GM19099 (cell line): ENCODE results near the gene HIVEP3.

ENCODE experiments used
- POLR2A ChIP-seq: IDR thresholded peaks from 3 replicates; pipeline ENCODE4 v1.6.1; 2011; ENCODE audit warnings: low read depth; ENCODE audit not compliant: insufficient read length; ENCODE audit errors: extremely low read depth

Gene HIVEP3

GRCh38 chr1:41641475-41641814 is 277.3 kb downstream of the HIVEP3 start:
- TF ChIP-seq POLR2A = no peak

GRCh38 chr1:41640756-41641474 is 277.8 kb downstream of the HIVEP3 start:
- TF ChIP-seq POLR2A = no peak

GRCh38 chr1:41640141-41640751 is 278.5 kb downstream of the HIVEP3 start:
- no peak for TF ChIP-seq POLR2A

- TF ChIP-seq POLR2A = no peak
These were observed 279.3 kb downstream of the HIVEP3 start for GRCh38 chr1:41639332-41639936.

GRCh38 chr1:41638086-41639024 is 280.4 kb downstream of the HIVEP3 start:
- no peak for TF ChIP-seq POLR2A

GRCh38 chr1:41637367-41637766 is 281.4 kb downstream of the HIVEP3 start:
- no peak for TF ChIP-seq POLR2A

GRCh38 chr1:41633764-41634163 is 285.0 kb downstream of the HIVEP3 start:
- TF ChIP-seq POLR2A = no peak

- TF ChIP-seq POLR2A = no peak
These were observed 285.7 kb downstream of the HIVEP3 start for GRCh38 chr1:41632781-41633575.

- TF ChIP-seq POLR2A = no peak
These were observed 286.8 kb downstream of the HIVEP3 start for GRCh38 chr1:41631971-41632370.

GRCh38 chr1:41631154-41631553 is 287.6 kb downstream of the HIVEP3 start:
- no peak for TF ChIP-seq POLR2A

- TF ChIP-seq POLR2A = no peak
These were observed 289.2 kb downstream of the HIVEP3 start for GRCh38 chr1:41629571-41629970.

GRCh38 chr1:41629141-41629540 is 289.6 kb downstream of the HIVEP3 start:
- TF ChIP-seq POLR2A = no peak

- TF ChIP-seq POLR2A = no peak
These were observed 291.0 kb downstream of the HIVEP3 start for GRCh38 chr1:41627491-41628280.
